ENCODE results near the gene PIGO. TPM values are rescaled to one million over a fixed set of nuclear protein-coding genes. Genes with fewer than 3 reads are reported as not detected.

PIGO gene
- total RNA-seq, 1 experiment from 2014 or later, result 10.1 TPM

- no peak for DNase-seq
Observed at GRCh38 chr9:35097573-35097972, 1.2 kb upstream of the PIGO start.

GRCh38 chr9:35091536-35091935 is 4.9 kb downstream of the PIGO start:
- Histone ChIP-seq H3K27me3 (no peaks in the 10 kb centered on the region), H3K4me3 (no peak overlapping the region), H3K27ac (no peak overlapping the region), H3K36me3 (no peaks in the 10 kb centered on the region; the same call in 1 of the 2 replicates), H3K4me1 (no peaks in the 10 kb centered on the region), H3K9me3 (replicated peaks) (no peaks in the 10 kb centered on the region)
- DNase-seq, result no peak

More at GRCh38 chr9:35097573-35097972, 1.2 kb upstream of the PIGO start:
- Histone ChIP-seq H3K27me3 (no peaks in the 10 kb centered on the region), H3K9me3 (replicated peaks) (no peaks in the 10 kb centered on the region), H3K27ac (no peak overlapping the region), H3K36me3 (peaks cover 5% of the 10 kb centered on the region), H3K4me3 (no peak overlapping the region), H3K4me1 (no peaks in the 10 kb centered on the region; the same call in 1 of the 2 replicates)

- H3K27ac ChIP-seq, result no peak overlapping the region
- DNase-seq, result no peak
- H3K36me3 ChIP-seq, result no peaks in the 10 kb centered on the region; the same call in 1 of the 2 replicates
- no peaks in the 10 kb centered on the region for H3K27me3 ChIP-seq
- H3K4me1 ChIP-seq, result no peaks in the 10 kb centered on the region
- H3K4me3 ChIP-seq, result no peak overlapping the region
- no peaks in the 10 kb centered on the region for H3K9me3 ChIP-seq (replicated peaks)
Observed at GRCh38 chr9:35089434-35089833, 7.0 kb downstream of the PIGO start.

- H3K4me3 ChIP-seq, result no peak overlapping the region
- H3K36me3 ChIP-seq, result no peaks in the 10 kb centered on the region
- H3K27ac ChIP-seq, result no peak overlapping the region
- H3K4me1 ChIP-seq, result no peaks in the 10 kb centered on the region
- H3K27me3 ChIP-seq, result no peaks in the 10 kb centered on the region
- DNase-seq, result no peak
- no peaks in the 10 kb centered on the region for H3K9me3 ChIP-seq (replicated peaks)
Observed at GRCh38 chr9:35085078-35085477, 11.3 kb downstream of the PIGO start.

GRCh38 chr9:35079426-35080341 is 16.7 kb downstream of the PIGO start, which contains the start of gene FANCG:
Gene FANCG, minus strand, starts transcription at chr9:35079942. Its CDS starts 418 bp downstream, at chr9:35079524.
- no peaks in the 10 kb centered on the region for H3K27me3 ChIP-seq
- peaks cover 13% of the 10 kb centered on the region; the same call in 1 of the 2 replicates for H3K36me3 ChIP-seq
- H3K27ac ChIP-seq, result peak within 1 kb of the TSS; percentile 90
- H3K9me3 ChIP-seq (replicated peaks), result no peaks in the 10 kb centered on the region
- DNase-seq, result peak; percentile 90 to 93
- H3K4me1 ChIP-seq, result no peaks in the 10 kb centered on the region
- peak within 1 kb of the TSS; percentile 70 for H3K4me3 ChIP-seq

- peaks cover 16% of the 10 kb centered on the region; the same call in 1 of the 2 replicates for H3K36me3 ChIP-seq
- H3K27ac ChIP-seq, result peak overlapping the region; percentile 90
- no peaks in the 10 kb centered on the region for H3K9me3 ChIP-seq (replicated peaks)
- DNase-seq, result peak; percentile 10 to 37
- no peaks in the 10 kb centered on the region for H3K27me3 ChIP-seq
- H3K4me3 ChIP-seq, result peak overlapping the region; percentile 70
- H3K4me1 ChIP-seq, result no peaks in the 10 kb centered on the region
Observed at GRCh38 chr9:35079041-35079425, 17.4 kb downstream of the PIGO start.

- Histone ChIP-seq H3K36me3 (peaks cover 25% of the 10 kb centered on the region; the same call in 1 of the 2 replicates), H3K4me3 (peak overlapping the region; percentile 70), H3K4me1 (no peaks in the 10 kb centered on the region), H3K27ac (no peak overlapping the region), H3K9me3 (replicated peaks) (no peaks in the 10 kb centered on the region), H3K27me3 (no peaks in the 10 kb centered on the region)
- no peak for DNase-seq
Observed at GRCh38 chr9:35078066-35078465, 18.3 kb downstream of the PIGO start.

GRCh38 chr9:35076848-35077247 is 19.5 kb downstream of the PIGO start:
- no peak overlapping the region for H3K27ac ChIP-seq
- H3K4me1 ChIP-seq, result no peaks in the 10 kb centered on the region
- no peak for DNase-seq
- H3K4me3 ChIP-seq, result no peak overlapping the region
- H3K36me3 ChIP-seq, result peaks cover 25% of the 10 kb centered on the region; the same call in 1 of the 2 replicates
- no peaks in the 10 kb centered on the region for H3K27me3 ChIP-seq
- no peaks in the 10 kb centered on the region for H3K9me3 ChIP-seq (replicated peaks)

- H3K36me3 ChIP-seq, result peaks cover 30% of the 10 kb centered on the region; the same call in 1 of the 2 replicates
- no peak overlapping the region for H3K27ac ChIP-seq
- no peaks in the 10 kb centered on the region for H3K4me1 ChIP-seq
- no peak overlapping the region for H3K4me3 ChIP-seq
- H3K9me3 ChIP-seq (replicated peaks), result no peaks in the 10 kb centered on the region
- DNase-seq, result no peak
- H3K27me3 ChIP-seq, result no peaks in the 10 kb centered on the region
Observed at GRCh38 chr9:35075358-35075757, 21.0 kb downstream of the PIGO start.

- H3K4me1 ChIP-seq, result no peaks in the 10 kb centered on the region; the same call in 1 of the 2 replicates
- H3K27ac ChIP-seq, result no peak overlapping the region
- peaks cover 34% of the 10 kb centered on the region; the same call in 1 of the 2 replicates for H3K36me3 ChIP-seq
- H3K27me3 ChIP-seq, result no peaks in the 10 kb centered on the region
- H3K4me3 ChIP-seq, result no peak overlapping the region
- DNase-seq, result no peak
- H3K9me3 ChIP-seq (replicated peaks), result no peaks in the 10 kb centered on the region
Observed at GRCh38 chr9:35074791-35075190, 21.6 kb downstream of the PIGO start.

- no peak for DNase-seq
- Histone ChIP-seq H3K36me3 (peaks cover 37% of the 10 kb centered on the region; the same call in 1 of the 2 replicates), H3K4me3 (no peak overlapping the region), H3K27ac (no peak overlapping the region), H3K9me3 (replicated peaks) (no peaks in the 10 kb centered on the region), H3K27me3 (no peaks in the 10 kb centered on the region), H3K4me1 (no peaks in the 10 kb centered on the region; the same call in 1 of the 2 replicates)
Observed at GRCh38 chr9:35074141-35074540, 22.2 kb downstream of the PIGO start.

- H3K27ac ChIP-seq, result peak overlapping the region; percentile 16; the same call in 1 of the 2 replicates
- H3K4me3 ChIP-seq, result no peak overlapping the region
- no peaks in the 10 kb centered on the region; the same call in 1 of the 2 replicates for H3K4me1 ChIP-seq
- peaks cover 40% of the 10 kb centered on the region for H3K36me3 ChIP-seq
- no peaks in the 10 kb centered on the region for H3K9me3 ChIP-seq (replicated peaks)
- no peaks in the 10 kb centered on the region for H3K27me3 ChIP-seq
- DNase-seq, result no peak
Observed at GRCh38 chr9:35073279-35073612, 23.1 kb downstream of the PIGO start.

GRCh38 chr9:35072461-35073278 is 23.7 kb downstream of the PIGO start, which contains the start of gene VCP:
Gene VCP, minus strand, starts transcription at chr9:35072625. Its CDS starts 272 bp downstream, at chr9:35072353.
- peaks cover 46% of the 10 kb centered on the region for H3K36me3 ChIP-seq
- peak within 1 kb of the TSS; percentile 88 for H3K27ac ChIP-seq
- H3K9me3 ChIP-seq (replicated peaks), result no peaks in the 10 kb centered on the region
- H3K27me3 ChIP-seq, result no peaks in the 10 kb centered on the region
- peak within 1 kb of the TSS; percentile 80 for H3K4me3 ChIP-seq
- no peaks in the 10 kb centered on the region; the same call in 1 of the 2 replicates for H3K4me1 ChIP-seq
- DNase-seq, result peak; percentile 97 to 99

GRCh38 chr9:35071814-35072460 is 24.5 kb downstream of the PIGO start:
- H3K36me3 ChIP-seq, result peaks cover 51% of the 10 kb centered on the region
- H3K4me1 ChIP-seq, result no peaks in the 10 kb centered on the region; the same call in 1 of the 2 replicates
- peak; percentile 76 to 78 for DNase-seq

More at GRCh38 chr9:35071814-35072460, 24.5 kb downstream of the PIGO start:
- no peaks in the 10 kb centered on the region for H3K9me3 ChIP-seq (replicated peaks)
- H3K27me3 ChIP-seq, result no peaks in the 10 kb centered on the region
- H3K4me3 ChIP-seq, result peak overlapping the region; percentile 80
- peak overlapping the region; percentile 88 for H3K27ac ChIP-seq

Data from SJCRH30 (cell line).